Esophagus mucosa (tissue), 1 donor: ENCODE measurements around the gene MUC20. TPM values are rescaled to one million over a fixed set of nuclear protein-coding genes. Genes with fewer than 3 reads are reported as not detected.
"Not testable (repeated sequence)": the region's sequence is repeated elsewhere in the genome, so short reads cannot be mapped to it uniquely, and the experiment has no call there.

Experiments used
- ATAC-seq: fragments of 200-7000 bp; cut with Tn5 transposase; one replicate; pipeline ENCODE4 v1.9.1; 2020
- total RNA-seq: library from RNA; stranded (reverse); gene quantifications from one replicate; pipeline ENCODE4 v1.2.4, GENCODE V29; 2023
- donor health status: DM: yes; HTN: yes; CAD: no.

MUC20 gene
- total RNA-seq, 1 donor from 2014 or later = 34.9 TPM

- ATAC-seq = no peak
Measured at GRCh38 chr3:195692781-195693427, 27.9 kb upstream of the MUC20 start.

- no peak for ATAC-seq
Measured at GRCh38 chr3:195693428-195694216, 27.2 kb upstream of the MUC20 start.

GRCh38 chr3:195694217-195695076, 26.3 kb upstream of the MUC20 start:
- ATAC-seq = not testable (repeated sequence)

GRCh38 chr3:195696632-195697278, 24.0 kb upstream of the MUC20 start:
- ATAC-seq = peak; percentile 9

GRCh38 chr3:195697582-195698324, 23.0 kb upstream of the MUC20 start:
- ATAC-seq = peak; percentile 53

- ATAC-seq = no peak
Measured at GRCh38 chr3:195698325-195698646, 22.5 kb upstream of the MUC20 start.

GRCh38 chr3:195698647-195699387, 22.0 kb upstream of the MUC20 start:
- ATAC-seq = no peak

GRCh38 chr3:195699388-195699771, 21.4 kb upstream of the MUC20 start:
- ATAC-seq = no peak

GRCh38 chr3:195699860-195700259, 20.9 kb upstream of the MUC20 start:
- ATAC-seq = peak; percentile 12

GRCh38 chr3:195700319-195700718, 20.5 kb upstream of the MUC20 start:
- no peak for ATAC-seq

- ATAC-seq = peak; percentile 7
Measured at GRCh38 chr3:195701042-195701915, 19.5 kb upstream of the MUC20 start.

- no peak for ATAC-seq
Measured at GRCh38 chr3:195703776-195704175, 17.0 kb upstream of the MUC20 start.

- no peak for ATAC-seq
Measured at GRCh38 chr3:195704433-195704999, 16.3 kb upstream of the MUC20 start.

GRCh38 chr3:195705081-195705991, 15.4 kb upstream of the MUC20 start:
- peak; percentile 19 for ATAC-seq

- ATAC-seq = no peak
Measured at GRCh38 chr3:195708061-195708460, 12.7 kb upstream of the MUC20 start.

- ATAC-seq = peak; percentile 4
Measured at GRCh38 chr3:195708626-195709481, 11.9 kb upstream of the MUC20 start.

- ATAC-seq = no peak
Measured at GRCh38 chr3:195709676-195710085, 11.1 kb upstream of the MUC20 start.
